ENCODE results near the gene ANP32A. TPM values are rescaled to one million over a fixed set of nuclear protein-coding genes. Genes with fewer than 3 reads are reported as not detected.

Gene ANP32A
- total and polyA plus RNA-seq, 3 experiments from 2014 or later: 94.6 to 237 (median 233) TPM

- H3K27me3 ChIP-seq (ENCODE audit: insufficient read depth, low read length, poor library complexity, severe bottlenecking): no peaks in the 10 kb centered on the region
- no peaks in the 10 kb centered on the region for H3K36me3 ChIP-seq (ENCODE audit: insufficient read depth, low read length)
- Mint-ChIP-seq H3K36me3 (peaks cover 0 to 24% (median 3%) of the 10 kb centered on the region in 3 donors), H3K4me1 (peaks cover 92 to 99% (median 99%) of the 10 kb centered on the region in 3 donors), H3K4me3 (peak overlapping the region; percentile 35 to 76 (median 55)), H3K9me3 (no peaks in the 10 kb centered on the region), H3K27me3 (no peaks in the 10 kb centered on the region), H3K27ac (peak overlapping the region; percentile 82 to 88 (median 86))
- CTCF ChIA-PET: interaction anchor here (1.3 to 3.1 kb wide), 5 partner anchors 9 to 23 kb away, joined by 4 to 15 read pairs (median 10); no protein-coding TSS in a partner anchor
- H3K4me3 ChIP-seq (ENCODE audit: low read length): no peak overlapping the region
- peak in 4 of 5 donors; percentile 35 to 71 (median 50) for DNase-seq
- peak overlapping the region; percentile 3 for H3K27ac ChIP-seq (ENCODE audit: low read depth, low read length)
- H3K4me1 ChIP-seq (ENCODE audit: insufficient read depth, low read length): peaks cover 92% of the 10 kb centered on the region
- no peaks in the 10 kb centered on the region for H3K9me3 ChIP-seq (ENCODE audit: low read length)
- POLR2A ChIA-PET: interaction anchor here (0.9 to 3.8 kb wide), 2 partner anchors 23 to 25 kb away, joined by 11 to 26 read pairs; no protein-coding TSS in a partner anchor
These were observed 25.3 kb downstream of the ANP32A start for GRCh38 chr15:68795298-68795848.

DNA sequence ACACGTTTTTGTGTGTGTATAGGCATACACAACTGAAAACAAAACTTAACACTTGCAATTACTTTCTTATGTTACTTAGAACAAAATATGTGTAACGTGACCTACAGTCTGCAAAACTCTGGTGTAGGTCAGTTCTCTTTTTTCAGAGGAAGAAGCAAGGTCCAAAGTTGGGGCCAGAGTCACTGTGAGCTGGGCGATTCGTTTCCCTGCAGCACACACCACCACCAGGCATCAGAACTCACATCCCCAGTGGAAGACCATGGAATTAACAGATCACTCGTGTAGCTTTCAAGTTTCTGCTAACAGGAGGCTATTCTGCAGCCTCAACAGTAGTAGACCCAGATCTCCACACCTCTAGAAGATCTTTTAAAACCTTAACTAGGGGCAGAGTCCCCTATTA, 25.8 kb downstream of the ANP32A start:
- ChIA-PET CTCF (interaction anchor here (1.3 to 3.1 kb wide), 5 partner anchors 8 to 24 kb away, joined by 4 to 15 read pairs (median 10); no protein-coding TSS in a partner anchor), POLR2A (interaction anchor here (0.9 to 3.8 kb wide), 2 partner anchors 23 to 24 kb away, joined by 11 to 26 read pairs; no protein-coding TSS in a partner anchor)
- DNase-seq: no peak
- Mint-ChIP-seq H3K36me3 (peaks cover 0 to 24% (median 3%) of the 10 kb centered on the region in 3 donors), H3K4me3 (peak overlapping the region; percentile 35 to 76 (median 55)), H3K27me3 (no peaks in the 10 kb centered on the region), H3K9me3 (no peaks in the 10 kb centered on the region), H3K4me1 (peaks cover 93 to 99% (median 99%) of the 10 kb centered on the region in 3 donors), H3K27ac (peak overlapping the region; percentile 82 to 88 (median 86))
- H3K4me1 ChIP-seq (ENCODE audit: insufficient read depth, low read length): peaks cover 97% of the 10 kb centered on the region
- H3K36me3 ChIP-seq (ENCODE audit: insufficient read depth, low read length): peaks cover 4% of the 10 kb centered on the region
- H3K27ac ChIP-seq (ENCODE audit: low read depth, low read length): no peak overlapping the region
- no peak overlapping the region for H3K4me3 ChIP-seq (ENCODE audit: low read length)
- H3K9me3 ChIP-seq (ENCODE audit: low read length): no peaks in the 10 kb centered on the region
- H3K27me3 ChIP-seq (ENCODE audit: insufficient read depth, low read length, poor library complexity, severe bottlenecking): no peaks in the 10 kb centered on the region

DNA sequence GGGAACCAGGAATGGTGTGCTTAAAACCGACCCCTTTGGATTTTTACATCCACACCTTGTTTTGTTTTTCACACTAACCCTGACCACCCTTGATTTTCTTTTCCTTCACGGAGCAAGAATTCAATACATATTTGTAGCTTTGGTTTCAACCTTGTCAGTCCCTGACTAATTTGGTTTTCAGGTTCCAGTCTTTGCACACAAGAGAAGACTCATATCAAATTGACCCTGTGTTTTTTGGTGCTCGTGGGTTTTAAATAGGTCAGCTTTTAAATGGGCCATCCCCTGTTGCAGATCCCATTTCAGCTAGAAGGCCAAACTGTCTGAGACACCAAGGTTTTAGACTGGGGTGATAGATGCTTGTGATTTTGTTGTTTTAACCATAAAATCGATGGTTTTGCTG, 26.4 kb downstream of the ANP32A start:
- no peak for DNase-seq
- Histone ChIP-seq H3K9me3 (ENCODE audit: low read length) (no peaks in the 10 kb centered on the region), H3K4me3 (ENCODE audit: low read length) (no peak overlapping the region), H3K36me3 (ENCODE audit: insufficient read depth, low read length) (peaks cover 9% of the 10 kb centered on the region), H3K4me1 (ENCODE audit: insufficient read depth, low read length) (peaks cover 98% of the 10 kb centered on the region), H3K27ac (ENCODE audit: low read depth, low read length) (no peak overlapping the region), H3K27me3 (ENCODE audit: insufficient read depth, low read length, poor library complexity, severe bottlenecking) (no peaks in the 10 kb centered on the region)
- CTCF ChIA-PET: interaction anchor here (1.1 to 3.1 kb wide), 5 partner anchors 10 to 120 kb away, joined by 3 to 15 read pairs (median 10); no protein-coding TSS in a partner anchor
- peaks cover 91 to 99% (median 98%) of the 10 kb centered on the region in 3 donors for H3K4me1 Mint-ChIP-seq
- H3K27me3 Mint-ChIP-seq: no peaks in the 10 kb centered on the region
- no peaks in the 10 kb centered on the region for H3K9me3 Mint-ChIP-seq
- POLR2A ChIA-PET: interaction anchor here (3.8 kb wide), 1 partner anchor 24 kb away, joined by 26 read pairs; no protein-coding TSS in a partner anchor
- H3K4me3 Mint-ChIP-seq: peak overlapping the region in 3 of 7 donors; percentile 65 to 76 (median 66)
- H3K27ac Mint-ChIP-seq: peak overlapping the region; percentile 6 to 88 (median 84)
- peaks cover 0 to 21% (median 3%) of the 10 kb centered on the region in 3 donors for H3K36me3 Mint-ChIP-seq

DNA sequence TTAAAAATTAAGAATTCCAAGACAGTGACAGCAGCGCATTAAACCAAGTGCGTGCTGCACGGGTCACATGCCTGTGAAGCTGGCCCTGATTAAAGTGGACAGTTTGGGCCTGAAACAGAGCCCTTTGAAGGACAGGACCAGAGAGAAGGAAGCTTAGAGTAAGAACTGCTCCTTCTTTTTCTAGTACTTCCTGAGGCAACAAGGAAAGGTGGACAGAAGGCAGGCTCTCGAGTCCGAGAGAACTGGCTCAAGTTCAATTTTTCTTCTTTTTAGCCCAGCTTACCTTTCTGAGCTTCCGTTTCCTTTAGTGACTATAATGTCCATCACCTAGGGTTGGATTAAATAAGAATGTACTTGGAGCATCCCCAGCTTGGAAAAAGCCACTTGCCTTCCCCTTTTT, 26.9 kb downstream of the ANP32A start:
- no peak overlapping the region for H3K27ac ChIP-seq (ENCODE audit: low read depth, low read length)

DNA sequence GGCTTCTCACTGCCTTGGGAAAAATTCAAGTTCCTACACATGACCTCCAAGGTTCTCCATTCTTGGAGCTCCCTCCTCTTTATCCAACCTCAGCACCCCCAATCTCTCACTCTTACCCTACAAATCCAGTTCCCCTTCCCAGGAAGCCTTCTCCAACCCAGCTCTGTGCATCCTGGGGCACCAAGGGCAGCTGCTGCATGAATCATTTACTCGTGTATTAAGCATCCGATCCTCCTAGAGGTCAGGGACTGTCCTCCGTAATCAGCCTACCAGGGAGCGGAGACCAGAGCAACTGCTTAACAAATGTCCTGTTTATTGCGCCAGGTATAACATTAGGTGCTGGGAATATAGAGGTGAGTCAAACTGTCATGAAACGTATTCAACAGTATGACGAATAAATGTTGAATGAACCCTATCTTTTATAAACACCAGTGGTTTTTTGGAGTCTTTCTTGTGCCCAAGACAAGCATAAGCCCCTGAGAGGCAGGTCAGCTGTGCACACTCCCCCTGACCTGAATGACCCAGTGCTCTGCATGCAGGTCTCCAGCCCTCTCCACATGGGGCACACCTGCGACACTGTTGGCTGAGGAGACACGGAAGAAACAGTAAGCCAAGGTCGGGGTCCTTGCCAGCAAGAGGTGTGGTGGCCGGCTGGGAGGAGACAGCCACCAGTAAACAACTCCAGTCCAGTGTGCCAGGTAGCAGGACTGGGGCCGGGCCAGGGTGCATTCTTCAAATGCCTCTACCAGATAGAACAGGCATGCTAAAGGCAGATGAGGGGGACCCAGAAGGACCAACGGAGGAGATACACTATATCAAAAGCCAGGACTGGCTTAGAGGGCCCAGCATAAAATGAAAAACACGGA, 27.6 kb downstream of the ANP32A start:
- H3K9me3 Mint-ChIP-seq: no peaks in the 10 kb centered on the region
- peaks cover 92% of the 10 kb centered on the region for H3K4me1 ChIP-seq (ENCODE audit: insufficient read depth, low read length)
- peak overlapping the region; percentile 82 to 99 (median 92) for H3K27ac Mint-ChIP-seq
- no peaks in the 10 kb centered on the region for H3K27me3 Mint-ChIP-seq
- no peak overlapping the region for H3K4me3 ChIP-seq (ENCODE audit: low read length)
- DNase-seq: no peak
- ChIA-PET CTCF (interaction anchor here (1.1 to 3.1 kb wide), 2 partner anchors 9 to 119 kb away, joined by 3 to 15 read pairs; no protein-coding TSS in a partner anchor), POLR2A (interaction anchor here (0.5 to 3.8 kb wide), 3 partner anchors 20 to 41 kb away, joined by 3 to 26 read pairs (median 3); no protein-coding TSS in a partner anchor)
- no peaks in the 10 kb centered on the region for H3K9me3 ChIP-seq (ENCODE audit: low read length)
- H3K27ac ChIP-seq (ENCODE audit: low read depth, low read length): no peak overlapping the region
- peak overlapping the region in 4 of 7 donors; percentile 4 to 68 (median 38) for H3K4me3 Mint-ChIP-seq
- H3K27me3 ChIP-seq (ENCODE audit: insufficient read depth, low read length, poor library complexity, severe bottlenecking): no peaks in the 10 kb centered on the region
- H3K36me3 Mint-ChIP-seq: peaks cover 0 to 20% (median 1%) of the 10 kb centered on the region in 3 donors
- peaks cover 87 to 98% (median 94%) of the 10 kb centered on the region in 3 donors for H3K4me1 Mint-ChIP-seq
- H3K36me3 ChIP-seq (ENCODE audit: insufficient read depth, low read length): peaks cover 14% of the 10 kb centered on the region

More for the DNA sequence above, 26.9 kb downstream of the ANP32A start:
- H3K9me3 Mint-ChIP-seq: no peaks in the 10 kb centered on the region
- Histone ChIP-seq H3K36me3 (ENCODE audit: insufficient read depth, low read length) (peaks cover 12% of the 10 kb centered on the region), H3K9me3 (ENCODE audit: low read length) (no peaks in the 10 kb centered on the region), H3K4me3 (ENCODE audit: low read length) (no peak overlapping the region), H3K4me1 (ENCODE audit: insufficient read depth, low read length) (peaks cover 97% of the 10 kb centered on the region), H3K27me3 (ENCODE audit: insufficient read depth, low read length, poor library complexity, severe bottlenecking) (no peaks in the 10 kb centered on the region)
- ChIA-PET CTCF (interaction anchor here (1.1 to 3.1 kb wide), 3 partner anchors 10 to 120 kb away, joined by 3 to 15 read pairs (median 12); no protein-coding TSS in a partner anchor), POLR2A (interaction anchor here (3.8 kb wide), 1 partner anchor 24 kb away, joined by 26 read pairs; no protein-coding TSS in a partner anchor)
- H3K36me3 Mint-ChIP-seq: peaks cover 0 to 18% (median 1%) of the 10 kb centered on the region in 3 donors
- no peak for DNase-seq
- H3K27me3 Mint-ChIP-seq: no peaks in the 10 kb centered on the region
- H3K27ac Mint-ChIP-seq: peak overlapping the region in 3 of 8 donors; percentile 88 to 91 (median 88)
- no peak overlapping the region for H3K4me3 Mint-ChIP-seq
- peaks cover 88 to 99% (median 98%) of the 10 kb centered on the region in 3 donors for H3K4me1 Mint-ChIP-seq

- peaks cover 75 to 87% (median 80%) of the 10 kb centered on the region in 3 donors for H3K4me1 Mint-ChIP-seq
- peak overlapping the region; percentile 57 for H3K27ac ChIP-seq (ENCODE audit: low read depth, low read length)
- ChIA-PET CTCF (no interaction called here), POLR2A (no interaction called here)
- no peaks in the 10 kb centered on the region for H3K9me3 ChIP-seq (ENCODE audit: low read length)
- H3K4me3 Mint-ChIP-seq: peak overlapping the region; percentile 11 to 76 (median 68)
- H3K4me3 ChIP-seq (ENCODE audit: low read length): no peak overlapping the region
- peaks cover 0 to 32% (median 1%) of the 10 kb centered on the region in 3 donors for H3K36me3 Mint-ChIP-seq
- no peaks in the 10 kb centered on the region for H3K27me3 Mint-ChIP-seq
- H3K27me3 ChIP-seq (ENCODE audit: insufficient read depth, low read length, poor library complexity, severe bottlenecking): no peaks in the 10 kb centered on the region
- no peaks in the 10 kb centered on the region for H3K9me3 Mint-ChIP-seq
- DNase-seq: peak; percentile 34 to 79 (median 66)
- peaks cover 20% of the 10 kb centered on the region for H3K36me3 ChIP-seq (ENCODE audit: insufficient read depth, low read length)
- peak overlapping the region; percentile 82 to 99 (median 94) for H3K27ac Mint-ChIP-seq
- H3K4me1 ChIP-seq (ENCODE audit: insufficient read depth, low read length): peaks cover 78% of the 10 kb centered on the region
These were observed 29.0 kb downstream of the ANP32A start for GRCh38 chr15:68791431-68792283.

GRCh38 chr15:68790910-68791309, 29.8 kb downstream of the ANP32A start:
- ChIA-PET POLR2A (no interaction called here), CTCF (no interaction called here)
- peaks cover 68 to 81% (median 72%) of the 10 kb centered on the region in 3 donors for H3K4me1 Mint-ChIP-seq
- H3K4me1 ChIP-seq (ENCODE audit: insufficient read depth, low read length): peaks cover 70% of the 10 kb centered on the region
- H3K27ac ChIP-seq (ENCODE audit: low read depth, low read length): peak overlapping the region; percentile 57
- no peaks in the 10 kb centered on the region for H3K9me3 ChIP-seq (ENCODE audit: low read length)
- no peak overlapping the region for H3K4me3 ChIP-seq (ENCODE audit: low read length)
- DNase-seq: no peak
- H3K27me3 Mint-ChIP-seq: no peaks in the 10 kb centered on the region
- H3K36me3 ChIP-seq (ENCODE audit: insufficient read depth, low read length): peaks cover 23% of the 10 kb centered on the region
- no peaks in the 10 kb centered on the region for H3K27me3 ChIP-seq (ENCODE audit: insufficient read depth, low read length, poor library complexity, severe bottlenecking)
- peaks cover 0 to 36% (median 1%) of the 10 kb centered on the region in 3 donors for H3K36me3 Mint-ChIP-seq
- H3K4me3 Mint-ChIP-seq: peak overlapping the region in 5 of 7 donors; percentile 28 to 76 (median 70)
- H3K9me3 Mint-ChIP-seq: no peaks in the 10 kb centered on the region
- H3K27ac Mint-ChIP-seq: peak overlapping the region; percentile 82 to 99 (median 94)
